Measurements from ENCODE around the gene EBF3. TPM values are rescaled to one million over a fixed set of nuclear protein-coding genes. Genes with fewer than 3 reads are reported as not detected.

EBF3 gene
- total RNA-seq, 2 experiments from 2014 or later: not detected

GRCh38 chr10:129886263-129886662 lies 77.8 kb downstream of the EBF3 start:
- H3K9me3 ChIP-seq (ENCODE audit: control insufficient read depth in 1 of 2, insufficient read depth in 1 of 2, low read length in 2 of 2): peaks cover 0 to 4% of the 10 kb centered on the region in 2 experiments
- H3K36me3 Mint-ChIP-seq (ENCODE audit: low read depth): no peaks in the 10 kb centered on the region
- no peak overlapping the region for H3K27ac ChIP-seq (ENCODE audit: low read depth in 1 of 2, low read length in 2 of 2)
- H3K27me3 Mint-ChIP-seq: peaks cover 7% of the 10 kb centered on the region
- H3K4me1 ChIP-seq (ENCODE audit: insufficient read depth, low read length): no peaks in the 10 kb centered on the region
- H3K27ac Mint-ChIP-seq: no peak overlapping the region
- no peak overlapping the region for H3K4me3 Mint-ChIP-seq
- intact Hi-C loops (cut with DNase I, micrococcal nuclease): loop anchor here in 1 of 2 experiments (5.0 kb wide), 1 partner anchor 291 kb away; no protein-coding TSS in a partner anchor
- TF ChIP-seq, protein P1, sequence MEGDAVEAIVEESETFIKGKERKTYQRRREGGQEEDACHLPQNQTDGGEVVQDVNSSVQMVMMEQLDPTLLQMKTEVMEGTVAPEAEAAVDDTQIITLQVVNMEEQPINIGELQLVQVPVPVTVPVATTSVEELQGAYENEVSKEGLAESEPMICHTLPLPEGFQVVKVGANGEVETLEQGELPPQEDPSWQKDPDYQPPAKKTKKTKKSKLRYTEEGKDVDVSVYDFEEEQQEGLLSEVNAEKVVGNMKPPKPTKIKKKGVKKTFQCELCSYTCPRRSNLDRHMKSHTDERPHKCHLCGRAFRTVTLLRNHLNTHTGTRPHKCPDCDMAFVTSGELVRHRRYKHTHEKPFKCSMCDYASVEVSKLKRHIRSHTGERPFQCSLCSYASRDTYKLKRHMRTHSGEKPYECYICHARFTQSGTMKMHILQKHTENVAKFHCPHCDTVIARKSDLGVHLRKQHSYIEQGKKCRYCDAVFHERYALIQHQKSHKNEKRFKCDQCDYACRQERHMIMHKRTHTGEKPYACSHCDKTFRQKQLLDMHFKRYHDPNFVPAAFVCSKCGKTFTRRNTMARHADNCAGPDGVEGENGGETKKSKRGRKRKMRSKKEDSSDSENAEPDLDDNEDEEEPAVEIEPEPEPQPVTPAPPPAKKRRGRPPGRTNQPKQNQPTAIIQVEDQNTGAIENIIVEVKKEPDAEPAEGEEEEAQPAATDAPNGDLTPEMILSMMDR (IDR thresholded peaks at IDR 0.05): no peak
- H3K4me3 ChIP-seq (ENCODE audit: low read length): no peak overlapping the region
- H3K4me1 Mint-ChIP-seq (ENCODE audit: low read depth): no peaks in the 10 kb centered on the region
- H3K9me3 Mint-ChIP-seq: no peaks in the 10 kb centered on the region
- DNase-seq (no peak), ATAC-seq (ENCODE audit: poor library complexity) (no peak)
- ChIA-PET CTCF (no interaction called here), POLR2A (no interaction called here)
- H3K36me3 ChIP-seq (ENCODE audit: insufficient read depth, low read length): no peaks in the 10 kb centered on the region
- no peaks in the 10 kb centered on the region for H3K27me3 ChIP-seq (ENCODE audit: control insufficient read depth in 1 of 2, insufficient read depth in 2 of 2, low read length in 2 of 2)

DNA sequence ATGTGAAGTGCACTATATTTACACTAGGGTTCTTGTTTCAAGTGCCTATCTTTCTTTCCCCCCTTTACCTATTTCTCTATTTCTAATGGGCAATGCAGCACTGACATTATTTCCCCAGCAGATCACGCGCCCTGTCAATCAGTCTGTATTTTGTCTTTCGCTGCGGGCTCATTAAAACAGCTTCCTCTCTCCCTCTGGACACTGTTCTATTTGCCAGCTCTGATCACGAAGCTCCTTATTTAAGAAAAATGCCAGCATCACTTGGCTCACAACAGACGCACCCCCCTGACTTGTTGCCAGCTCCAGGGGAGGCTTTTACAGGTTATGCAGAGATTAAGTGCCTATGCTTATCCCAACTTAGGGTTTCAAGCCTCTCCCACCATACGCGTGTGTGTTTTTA lies 78.5 kb downstream of the EBF3 start:
- Histone ChIP-seq H3K9me3 (ENCODE audit: control insufficient read depth in 1 of 2, insufficient read depth in 1 of 2, low read length in 2 of 2) (peaks cover 0 to 4% of the 10 kb centered on the region in 2 experiments), H3K4me3 (ENCODE audit: low read length) (no peak overlapping the region), H3K27ac (ENCODE audit: low read depth in 1 of 2, low read length in 2 of 2) (no peak overlapping the region), H3K27me3 (ENCODE audit: control insufficient read depth in 1 of 2, insufficient read depth in 2 of 2, low read length in 2 of 2) (no peaks in the 10 kb centered on the region), H3K4me1 (ENCODE audit: insufficient read depth, low read length) (no peaks in the 10 kb centered on the region), H3K36me3 (ENCODE audit: insufficient read depth, low read length) (no peaks in the 10 kb centered on the region)
- ChIA-PET CTCF (no interaction called here), POLR2A (no interaction called here)
- Mint-ChIP-seq H3K27ac (no peak overlapping the region), H3K27me3 (peaks cover 4% of the 10 kb centered on the region), H3K36me3 (ENCODE audit: low read depth) (no peaks in the 10 kb centered on the region), H3K4me1 (ENCODE audit: low read depth) (no peaks in the 10 kb centered on the region), H3K4me3 (no peak overlapping the region), H3K9me3 (no peaks in the 10 kb centered on the region)
- intact Hi-C loops (cut with DNase I, micrococcal nuclease): loop anchor here in 1 of 2 experiments (5.0 kb wide), 1 partner anchor 292 kb away; no protein-coding TSS in a partner anchor
- ATAC-seq (ENCODE audit: poor library complexity): no peak
- TF ChIP-seq, protein P1 (IDR thresholded peaks at IDR 0.05): no peak
- DNase-seq: no peak

- DNase-seq: no peak
- no peaks in the 10 kb centered on the region for H3K27me3 ChIP-seq (ENCODE audit: control insufficient read depth in 1 of 2, insufficient read depth in 2 of 2, low read length in 2 of 2)
- H3K36me3 ChIP-seq (ENCODE audit: insufficient read depth, low read length): no peaks in the 10 kb centered on the region
- no peak overlapping the region for H3K4me3 ChIP-seq (ENCODE audit: low read length)
- intact Hi-C loops (cut with DNase I, micrococcal nuclease): loop anchor here in 1 of 2 experiments (5.0 kb wide), 1 partner anchor 293 kb away; no protein-coding TSS in a partner anchor
- no peak overlapping the region for H3K27ac Mint-ChIP-seq
- TF ChIP-seq, protein P1 (IDR thresholded peaks at IDR 0.05): no peak
- H3K27me3 Mint-ChIP-seq: peaks cover 4% of the 10 kb centered on the region
- no peaks in the 10 kb centered on the region for H3K4me1 Mint-ChIP-seq (ENCODE audit: low read depth)
- H3K36me3 Mint-ChIP-seq (ENCODE audit: low read depth): no peaks in the 10 kb centered on the region
- CTCF ChIA-PET: no interaction called here
- H3K27ac ChIP-seq (ENCODE audit: low read depth in 1 of 2, low read length in 2 of 2): no peak overlapping the region
- no peaks in the 10 kb centered on the region for H3K4me1 ChIP-seq (ENCODE audit: insufficient read depth, low read length)
- ATAC-seq (ENCODE audit: poor library complexity): no peak
- H3K9me3 ChIP-seq (ENCODE audit: control insufficient read depth in 1 of 2, insufficient read depth in 1 of 2, low read length in 2 of 2): peaks cover 0 to 4% of the 10 kb centered on the region in 2 experiments
- H3K4me3 Mint-ChIP-seq: no peak overlapping the region
- H3K9me3 Mint-ChIP-seq: no peaks in the 10 kb centered on the region
- POLR2A ChIA-PET: no interaction called here
Observed at GRCh38 chr10:129884398-129885078, 79.5 kb downstream of the EBF3 start.
